ENCODE data around the gene GADD45A. TPM values are rescaled to one million over a fixed set of nuclear protein-coding genes. Genes with fewer than 3 reads are reported as not detected.

The GADD45A gene
- total and polyA plus RNA-seq, 9 of the 15 experiments (the other 6 are each of a cell fraction or from before 2014, with no cell fraction given), result 21.3 to 156 (median 62.1) TPM

DNA sequence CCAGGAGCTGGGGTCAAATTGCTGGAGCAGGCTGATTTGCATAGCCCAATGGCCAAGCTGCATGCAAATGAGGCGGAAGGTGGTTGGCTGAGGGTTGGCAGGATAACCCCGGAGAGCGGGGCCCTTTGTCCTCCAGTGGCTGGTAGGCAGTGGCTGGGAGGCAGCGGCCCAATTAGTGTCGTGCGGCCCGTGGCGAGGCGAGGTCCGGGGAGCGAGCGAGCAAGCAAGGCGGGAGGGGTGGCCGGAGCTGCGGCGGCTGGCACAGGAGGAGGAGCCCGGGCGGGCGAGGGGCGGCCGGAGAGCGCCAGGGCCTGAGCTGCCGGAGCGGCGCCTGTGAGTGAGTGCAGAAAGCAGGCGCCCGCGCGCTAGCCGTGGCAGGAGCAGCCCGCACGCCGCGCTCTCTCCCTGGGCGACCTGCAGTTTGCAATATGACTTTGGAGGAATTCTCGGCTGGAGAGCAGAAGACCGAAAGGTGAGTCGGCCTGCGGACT is at the start of gene GADD45A (continued):
- TF ChIP-seq, protein P1, sequence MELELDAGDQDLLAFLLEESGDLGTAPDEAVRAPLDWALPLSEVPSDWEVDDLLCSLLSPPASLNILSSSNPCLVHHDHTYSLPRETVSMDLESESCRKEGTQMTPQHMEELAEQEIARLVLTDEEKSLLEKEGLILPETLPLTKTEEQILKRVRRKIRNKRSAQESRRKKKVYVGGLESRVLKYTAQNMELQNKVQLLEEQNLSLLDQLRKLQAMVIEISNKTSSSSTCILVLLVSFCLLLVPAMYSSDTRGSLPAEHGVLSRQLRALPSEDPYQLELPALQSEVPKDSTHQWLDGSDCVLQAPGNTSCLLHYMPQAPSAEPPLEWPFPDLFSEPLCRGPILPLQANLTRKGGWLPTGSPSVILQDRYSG (tag; conservative IDR thresholded peaks at IDR 0.05; ENCODE audit: low read depth), result no peak
- TF ChIP-seq CTBP1 (IDR thresholded peaks at IDR 0.05; ENCODE audit: borderline replicate concordance) (peak; percentile 80), MYBL2 (IDR thresholded peaks at IDR 0.05; ENCODE audit: low read depth) (no peak), MYBL2 (CRISPR knock-in tag; IDR thresholded peaks at IDR 0.05; ENCODE audit: borderline replicate concordance) (no peak), RERE (CRISPR knock-in tag; IDR thresholded peaks at IDR 0.05; ENCODE audit: borderline replicate concordance) (no peak; the same call in 1 of the 2 replicates), CHAMP1 (IDR thresholded peaks at IDR 0.05) (no peak), RBM39 (optimal IDR thresholded peaks at IDR 0.05; ENCODE audit: low read depth, low read length) (no peak), CREM (IDR thresholded peaks at IDR 0.05; ENCODE audit: low read depth) (peak; percentile 62), BDP1 (IDR thresholded peaks at IDR 0.05; ENCODE audit: insufficient read depth, insufficient read length) (no peak), RNF2 (IDR thresholded peaks at IDR 0.05) (peak; percentile 70; the same call in 1 of the 2 replicates), NCOR1 (IDR thresholded peaks at IDR 0.05) (peak; percentile 66), ZNF830 (CRISPR knock-in tag; IDR thresholded peaks at IDR 0.05) (no peak), ADNP (tag; IDR thresholded peaks at IDR 0.05) (no peak), SRSF9 (IDR thresholded peaks at IDR 0.05; ENCODE audit: borderline replicate concordance, low read depth, low read length) (no peak), ZKSCAN3 (CRISPR knock-in tag; IDR thresholded peaks at IDR 0.05) (no peak), CREB1 (IDR thresholded peaks at IDR 0.05) (no peak), CREB1 (CRISPR knock-in tag; IDR thresholded peaks at IDR 0.05) (peak; percentile 47; the same call in 1 of the 2 replicates), RFX5 (IDR thresholded peaks at IDR 0.05; ENCODE audit: low read depth, low read length) (no peak), HDAC3 (IDR thresholded peaks at IDR 0.05; ENCODE audit: borderline replicate concordance, partially characterized antibody) (no peak)
- TF ChIP-seq, protein P2, sequence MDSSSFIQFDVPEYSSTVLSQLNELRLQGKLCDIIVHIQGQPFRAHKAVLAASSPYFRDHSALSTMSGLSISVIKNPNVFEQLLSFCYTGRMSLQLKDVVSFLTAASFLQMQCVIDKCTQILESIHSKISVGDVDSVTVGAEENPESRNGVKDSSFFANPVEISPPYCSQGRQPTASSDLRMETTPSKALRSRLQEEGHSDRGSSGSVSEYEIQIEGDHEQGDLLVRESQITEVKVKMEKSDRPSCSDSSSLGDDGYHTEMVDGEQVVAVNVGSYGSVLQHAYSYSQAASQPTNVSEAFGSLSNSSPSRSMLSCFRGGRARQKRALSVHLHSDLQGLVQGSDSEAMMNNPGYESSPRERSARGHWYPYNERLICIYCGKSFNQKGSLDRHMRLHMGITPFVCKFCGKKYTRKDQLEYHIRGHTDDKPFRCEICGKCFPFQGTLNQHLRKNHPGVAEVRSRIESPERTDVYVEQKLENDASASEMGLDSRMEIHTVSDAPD (CRISPR knock-in tag; IDR thresholded peaks at IDR 0.05), result no peak
